Endothelial cell of umbilical vein (primary cell): ENCODE data around the gene CHST11. TPM values are rescaled to one million over a fixed set of nuclear protein-coding genes. Genes with fewer than 3 reads are reported as not detected.

Experiments used
- BruUV-seq: library from RNA; stranded (reverse); fragments of 400-500 nt; replicated peaks from 2 replicates; lab custom pipeline; 2021; lab: Mats Ljungman, UMichigan
- CTCF ChIA-PET: fragments of 300-600, 350-600 bp; sonication (Branson Sonifier 250); formaldehyde crosslinking; loops from one replicate; lab custom pipeline; 2021; ENCODE audit warnings: antibody characterized with exemption, inconsistent platforms; lab: Charles Lee
- POLR2A ChIA-PET: fragments of 300-600, 350-600 bp; sonication (Branson Sonifier 250); formaldehyde crosslinking; loops from one replicate; lab custom pipeline; 2021; ENCODE audit warnings: antibody characterized with exemption, inconsistent platforms; lab: Charles Lee
- DNase-seq: peaks from one replicate; pipeline ENCODE4 v3.0.0-alpha.2; 2011; ENCODE audit warnings: low read depth, low spot score
- FAIRE-seq: peaks from 2 replicates; lab custom pipeline; 2011; peaks lifted over from hg19 to GRCh38; lab: Jason Lieb, UNC
- H2AFZ ChIP-seq: 2 replicates; pipeline ENCODE4 v1.6.0; 2012; ENCODE audit warnings: low read depth, low read length, control low read depth, inconsistent platforms
- H3K27ac ChIP-seq: 2 replicates; pipeline ENCODE4 v1.5.1; 2011; ENCODE audit warnings: low read depth, mild to moderate bottlenecking, control low read depth, low read length, moderate library complexity; ENCODE audit not compliant: insufficient read depth
- H3K27me3 ChIP-seq, 2 experiments: 2 replicates each; pipeline versions ENCODE4 v1.6.0 to v1.6.1; 2011; ENCODE audit warnings: low read length in 2 of 2, mixed read lengths in 1 of 2; ENCODE audit not compliant: control insufficient read depth in 2 of 2, insufficient read depth in 2 of 2
- H3K36me3 ChIP-seq, 2 experiments: 2 replicates in 1 of 2; 3 replicates in 1 of 2; pipeline ENCODE4 v1.5.1; 2011; ENCODE audit warnings: low read length in 2 of 2, mild to moderate bottlenecking in 1 of 2, moderate library complexity in 1 of 2; ENCODE audit not compliant: control insufficient read depth in 2 of 2, insufficient read depth in 2 of 2; ENCODE audit errors: extremely low read depth in 1 of 2
- H3K4me1 ChIP-seq: 3 replicates; pipeline ENCODE4 v1.5.1; 2011; ENCODE audit warnings: mild to moderate bottlenecking, low read length; ENCODE audit not compliant: control insufficient read depth, insufficient read depth; ENCODE audit errors: extremely low read depth
- H3K4me2 ChIP-seq: 2 replicates; pipeline ENCODE4 v1.6.1; 2011; ENCODE audit warnings: low read length, control low read depth, mixed read lengths; ENCODE audit not compliant: insufficient read depth
- H3K4me3 ChIP-seq, 3 experiments: fragments of 200-600 bp in 1 of 3; sonication (generic), shearing (Covaris generic) in 1 of 3; replicated peaks in 1 of 3; 2 replicates each; pipeline ENCODE4 v1.5.1; 2011 to 2016; ENCODE audit warnings: control low read depth in 3 of 3, low read length in 3 of 3, mild to moderate bottlenecking in 2 of 3, inconsistent platforms in 1 of 3, low read depth in 1 of 3, moderate library complexity in 1 of 3; ENCODE audit not compliant: insufficient read depth in 1 of 3
- H3K79me2 ChIP-seq: 2 replicates; pipeline ENCODE4 v1.6.0; 2012; ENCODE audit warnings: low read length, inconsistent platforms; ENCODE audit not compliant: control insufficient read depth, insufficient read depth
- H3K9ac ChIP-seq: replicated peaks from 2 replicates; pipeline ENCODE3; 2011; ENCODE audit warnings: low read length, control low read depth; ENCODE audit not compliant: insufficient read depth; ENCODE audit errors: extremely low read depth
- H3K9me1 ChIP-seq: replicated peaks from 3 replicates; pipeline ENCODE4 v1.6.0; 2011; ENCODE audit warnings: mild to moderate bottlenecking, low read length; ENCODE audit not compliant: control insufficient read depth, insufficient read depth; ENCODE audit errors: extremely low read depth
- H3K9me3 ChIP-seq: replicated peaks from 2 replicates; pipeline ENCODE4 v1.5.1; 2012; ENCODE audit warnings: low read length, inconsistent platforms; ENCODE audit not compliant: control insufficient read depth, insufficient read depth
- H4K20me1 ChIP-seq: replicated peaks from 2 replicates; pipeline ENCODE3; 2011; ENCODE audit warnings: mild to moderate bottlenecking, low read length; ENCODE audit not compliant: control insufficient read depth, insufficient read depth; ENCODE audit errors: extremely low read depth
- EZH2 ChIP-seq: IDR thresholded peaks from 2 replicates; pipeline ENCODE4 v1.6.1; 2012; ENCODE audit warnings: borderline replicate concordance, low read depth, mild to moderate bottlenecking, moderate library complexity, low read length, inconsistent platforms; ENCODE audit not compliant: severe bottlenecking
- FOS ChIP-seq: IDR thresholded peaks from 2 replicates; pipeline ENCODE4 v1.6.1; 2011; ENCODE audit warnings: mild to moderate bottlenecking, low read length, moderate library complexity, borderline replicate concordance; ENCODE audit not compliant: insufficient read depth
- GATA2 ChIP-seq: IDR thresholded peaks from 2 replicates; pipeline ENCODE4 v1.7.0; 2011; ENCODE audit warnings: low read depth, mild to moderate bottlenecking, moderate library complexity, mixed read lengths, low read length; ENCODE audit not compliant: insufficient read length, insufficient read depth
- JUN ChIP-seq: IDR thresholded peaks from 2 replicates; pipeline ENCODE4 v1.6.1; 2011; ENCODE audit warnings: borderline replicate concordance, low read depth; ENCODE audit not compliant: insufficient read length, insufficient read depth
- MYC ChIP-seq: IDR thresholded peaks from one replicate; pipeline ENCODE4 v1.6.1; 2011; ENCODE audit warnings: mild to moderate bottlenecking, low read depth, low read length
- POLR2A ChIP-seq: IDR thresholded peaks from 2 replicates; pipeline ENCODE4 v1.6.1; 2012; ENCODE audit warnings: low read depth, mild to moderate bottlenecking, control low read depth, low read length
- POLR2AphosphoS5 ChIP-seq: IDR thresholded peaks from 2 replicates; pipeline ENCODE4 v1.6.1; 2012; ENCODE audit warnings: low read depth, mild to moderate bottlenecking, control low read depth, low read length, moderate library complexity; ENCODE audit not compliant: insufficient read depth
- dilution Hi-C: fragments of 300-500 bp; cut with MboI; formaldehyde crosslinking; loops from one replicate; pipeline ENCODE4 v1.15.0; 2019; ENCODE audit warnings: low sequenced_read_pairs; ENCODE audit not compliant: extremely low pct_ligation_motif_present
- intact Hi-C: fragments of 100-400 bp; cut with micrococcal nuclease; formaldehyde crosslinking; loops from one replicate; pipeline ENCODE4 v1.10.0; 2022
- polyA plus RNA-seq, 4 experiments: library from polyadenylated mRNA; depleted of rRNA in 3 of 4; stranded (reverse) in 3 of 4; unstranded in 1 of 4; fragments of >200 nt; gene quantifications; 2 replicates each; pipeline versions ENCODE4 v1.2.1 to v1.2.3, GENCODE V29; 2011 to 2012; ENCODE audit warnings: missing spikeins in 1 of 4
- total RNA-seq: library from RNA; stranded (reverse); gene quantifications from 2 replicates; pipeline ENCODE4 v1.2.3, GENCODE V29; 2021
- TF ChIP-seq, protein P1 (sequence below): IDR thresholded peaks from 2 replicates; pipeline ENCODE4 v1.6.1; 2011; ENCODE audit not compliant: insufficient read depth, insufficient read length
- TF ChIP-seq, protein P2 (sequence below), 2 donors: IDR thresholded peaks; 1 replicate in 1 of 2; 2 replicates in 1 of 2; pipeline ENCODE4 v1.5.1; 2011; ENCODE audit warnings: low read length in 2 of 2, mild to moderate bottlenecking in 2 of 2, moderate library complexity in 2 of 2, control low read depth in 1 of 2, inconsistent platforms in 1 of 2, low read depth in 1 of 2; ENCODE audit not compliant: insufficient read depth in 1 of 2; ENCODE audit errors: extremely low read depth in 1 of 2

The CHST11 gene
- total and polyA plus RNA-seq, 2 donors (not counting 3 experiments of a cell fraction or from before 2014, with no cell fraction given) = 19.7 to 20.9 TPM

DNA sequence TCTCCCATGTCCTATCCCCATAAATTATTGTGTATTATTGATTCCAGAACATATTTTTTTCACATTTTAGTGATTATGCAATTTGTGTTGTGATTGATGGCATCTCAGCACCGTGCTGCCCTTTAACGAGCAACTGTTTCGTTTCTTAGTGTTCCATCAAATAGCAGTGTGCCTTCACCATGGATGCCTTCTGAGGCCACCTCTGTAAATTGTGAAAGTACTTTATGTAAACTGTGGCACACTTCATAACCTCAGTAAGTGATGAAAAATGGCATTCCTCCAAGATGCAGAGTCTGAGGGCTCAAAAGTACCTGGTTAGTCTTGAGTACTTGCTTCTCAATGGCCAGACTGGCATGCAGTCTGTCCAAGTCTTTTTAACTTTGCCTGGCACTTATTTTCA lies 8.2 kb downstream of the CHST11 start:
- Histone ChIP-seq H3K4me1 (peaks cover 30% of the 10 kb centered on the region), H2AFZ (no peak overlapping the region), H3K27me3 (no peaks in the 10 kb centered on the region), H3K4me2 (no peak overlapping the region), H3K4me3 (no peak overlapping the region), H3K36me3 (no peaks in the 10 kb centered on the region), H3K27ac (no peak overlapping the region), H3K9ac (no peak overlapping the region), H3K9me1 (no peaks in the 10 kb centered on the region), H3K79me2 (peaks cover 86% of the 10 kb centered on the region), H3K9me3 (no peaks in the 10 kb centered on the region), H4K20me1 (no peaks in the 10 kb centered on the region)
- dilution Hi-C loops (no loop called here), intact Hi-C loops (no loop called here)
- BruUV-seq = no TSS peak
- no peak for FAIRE-seq
- TF ChIP-seq, protein P1, sequence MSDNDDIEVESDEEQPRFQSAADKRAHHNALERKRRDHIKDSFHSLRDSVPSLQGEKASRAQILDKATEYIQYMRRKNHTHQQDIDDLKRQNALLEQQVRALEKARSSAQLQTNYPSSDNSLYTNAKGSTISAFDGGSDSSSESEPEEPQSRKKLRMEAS = no peak
- TF ChIP-seq JUN = no peak
- no peak for TF ChIP-seq POLR2AphosphoS5
- TF ChIP-seq EZH2 = no peak
- TF ChIP-seq MYC = no peak
- no peak for TF ChIP-seq GATA2
- TF ChIP-seq POLR2A = no peak
- no peak for TF ChIP-seq FOS
- TF ChIP-seq, protein P2, sequence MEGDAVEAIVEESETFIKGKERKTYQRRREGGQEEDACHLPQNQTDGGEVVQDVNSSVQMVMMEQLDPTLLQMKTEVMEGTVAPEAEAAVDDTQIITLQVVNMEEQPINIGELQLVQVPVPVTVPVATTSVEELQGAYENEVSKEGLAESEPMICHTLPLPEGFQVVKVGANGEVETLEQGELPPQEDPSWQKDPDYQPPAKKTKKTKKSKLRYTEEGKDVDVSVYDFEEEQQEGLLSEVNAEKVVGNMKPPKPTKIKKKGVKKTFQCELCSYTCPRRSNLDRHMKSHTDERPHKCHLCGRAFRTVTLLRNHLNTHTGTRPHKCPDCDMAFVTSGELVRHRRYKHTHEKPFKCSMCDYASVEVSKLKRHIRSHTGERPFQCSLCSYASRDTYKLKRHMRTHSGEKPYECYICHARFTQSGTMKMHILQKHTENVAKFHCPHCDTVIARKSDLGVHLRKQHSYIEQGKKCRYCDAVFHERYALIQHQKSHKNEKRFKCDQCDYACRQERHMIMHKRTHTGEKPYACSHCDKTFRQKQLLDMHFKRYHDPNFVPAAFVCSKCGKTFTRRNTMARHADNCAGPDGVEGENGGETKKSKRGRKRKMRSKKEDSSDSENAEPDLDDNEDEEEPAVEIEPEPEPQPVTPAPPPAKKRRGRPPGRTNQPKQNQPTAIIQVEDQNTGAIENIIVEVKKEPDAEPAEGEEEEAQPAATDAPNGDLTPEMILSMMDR (IDR thresholded peaks at IDR 0.05; ENCODE audit: extremely low read depth in 1 of 2, insufficient read depth in 1 of 2, low read depth in 1 of 2, low read length in 2 of 2) = no peak
- CTCF ChIA-PET = no interaction called here
- DNase-seq = no peak
- POLR2A ChIA-PET = no interaction called here
